Activated naive CD4-positive, alpha-beta T cell (primary cell): Measurements from ENCODE around the gene BTC.
"Not testable (repeated sequence)": the region's sequence is repeated elsewhere in the genome, so short reads cannot be mapped to it uniquely, and the experiment has no call there.

Experiments used
- DNase-seq, 4 experiments: peaks; one replicate each; lab custom pipeline; 2025; lab: John Stamatoyannopoulos, UW

BTC gene

GRCh38 chr4:74758551-74759145 is 35.7 kb downstream of the BTC start:
- no peak for DNase-seq

- no peak for DNase-seq
Observed at GRCh38 chr4:74757136-74757535, 37.2 kb downstream of the BTC start.

- DNase-seq = no peak
Observed at GRCh38 chr4:74755486-74755885, 38.8 kb downstream of the BTC start.

GRCh38 chr4:74754218-74754617 is 40.1 kb downstream of the BTC start:
- DNase-seq = no peak

GRCh38 chr4:74752798-74753197 is 41.5 kb downstream of the BTC start:
- DNase-seq = no peak

- no peak for DNase-seq
Observed at GRCh38 chr4:74751856-74752255, 42.5 kb downstream of the BTC start.

- DNase-seq = no peak
Observed at GRCh38 chr4:74751247-74751646, 43.1 kb downstream of the BTC start.

GRCh38 chr4:74742185-74742584 is 52.1 kb downstream of the BTC start:
- DNase-seq = no peak

- DNase-seq = no peak
Observed at GRCh38 chr4:74738464-74739143, 55.7 kb downstream of the BTC start.

GRCh38 chr4:74734995-74735394 is 59.3 kb downstream of the BTC start:
- no peak for DNase-seq

- DNase-seq = no peak
Observed at GRCh38 chr4:74733756-74734155, 60.6 kb downstream of the BTC start.

GRCh38 chr4:74724979-74725378 is 69.3 kb downstream of the BTC start:
- DNase-seq = no peak

GRCh38 chr4:74716436-74716765 is 77.9 kb downstream of the BTC start:
- DNase-seq = no peak

- DNase-seq = no peak
Observed at GRCh38 chr4:74715706-74716435, 78.5 kb downstream of the BTC start.

GRCh38 chr4:74714611-74715130 is 79.7 kb downstream of the BTC start:
- no peak for DNase-seq

- not testable (repeated sequence) for DNase-seq
Observed at GRCh38 chr4:74708135-74708534, 86.2 kb downstream of the BTC start.
